ENCODE results near the gene TMEM115. TPM values are rescaled to one million over a fixed set of nuclear protein-coding genes. Genes with fewer than 3 reads are reported as not detected.

Gene TMEM115
- total RNA-seq, 1 experiment from 2014 or later, result 17.3 TPM

- no peak for DNase-seq (ENCODE audit: low spot score)
- H3K9me3 ChIP-seq (ENCODE audit: low read depth, low read length, poor library complexity, severe bottlenecking), result no peaks in the 10 kb centered on the region
- H3K4me1 ChIP-seq (ENCODE audit: insufficient read depth, low read length, poor library complexity, severe bottlenecking), result no peaks in the 10 kb centered on the region
- ChIA-PET POLR2A (ENCODE audit: low non-redundant PET) (no interaction called here), CTCF (no interaction called here)
- intact Hi-C loops (cut with micrococcal nuclease; ENCODE audit: unreplicated experiment), result loop anchor here (5.0 kb wide), 1 partner anchor 246 kb away; the partner anchor contains the start of gene CISH
- BruUV-seq (replicated peaks), result no TSS peak
- H3K27me3 ChIP-seq (replicated peaks; ENCODE audit: insufficient read depth, low read depth, low read length, poor library complexity), result no peaks in the 10 kb centered on the region
- H3K36me3 ChIP-seq (ENCODE audit: insufficient read depth, low read length, poor library complexity, severe bottlenecking), result no peaks in the 10 kb centered on the region
- no peak for TF ChIP-seq EZH2 (IDR thresholded peaks at IDR 0.05; ENCODE audit: borderline replicate concordance, low read depth, low read length, poor library complexity, severe bottlenecking)
- TF ChIP-seq CTCF (conservative IDR thresholded peaks at IDR 0.05; ENCODE audit: low read depth, low read length), result no peak
- no peak overlapping the region for H3K27ac ChIP-seq (ENCODE audit: low read depth, low read length, poor library complexity, severe bottlenecking)
- no peak overlapping the region for H3K4me3 ChIP-seq (ENCODE audit: low read depth, low read length, poor library complexity, severe bottlenecking)
Observed at GRCh38 chr3:50365842-50366220, 6.5 kb upstream of the TMEM115 start.

- no peaks in the 10 kb centered on the region for H3K27me3 ChIP-seq (replicated peaks; ENCODE audit: insufficient read depth, low read depth, low read length, poor library complexity)
- ChIA-PET POLR2A (ENCODE audit: low non-redundant PET) (no interaction called here), CTCF (no interaction called here)
- DNase-seq (ENCODE audit: low spot score), result peak; percentile 49
- H3K4me1 ChIP-seq (ENCODE audit: insufficient read depth, low read length, poor library complexity, severe bottlenecking), result no peaks in the 10 kb centered on the region
- H3K36me3 ChIP-seq (ENCODE audit: insufficient read depth, low read length, poor library complexity, severe bottlenecking), result no peaks in the 10 kb centered on the region
- no peaks in the 10 kb centered on the region for H3K9me3 ChIP-seq (ENCODE audit: low read depth, low read length, poor library complexity, severe bottlenecking)
- no peak overlapping the region for H3K27ac ChIP-seq (ENCODE audit: low read depth, low read length, poor library complexity, severe bottlenecking)
- no peak for TF ChIP-seq EZH2 (IDR thresholded peaks at IDR 0.05; ENCODE audit: borderline replicate concordance, low read depth, low read length, poor library complexity, severe bottlenecking)
- TF ChIP-seq CTCF (conservative IDR thresholded peaks at IDR 0.05; ENCODE audit: low read depth, low read length), result no peak
- intact Hi-C loops (cut with micrococcal nuclease; ENCODE audit: unreplicated experiment), result loop anchor here (5.0 kb wide), 1 partner anchor 247 kb away; the partner anchor contains the start of gene CISH
- no TSS peak for BruUV-seq (replicated peaks)
- peak overlapping the region; percentile 45 for H3K4me3 ChIP-seq (ENCODE audit: low read depth, low read length, poor library complexity, severe bottlenecking)
Observed at GRCh38 chr3:50365080-50365841, 5.9 kb upstream of the TMEM115 start.

- CTCF ChIA-PET, result no interaction called here
- Histone ChIP-seq H3K36me3 (ENCODE audit: insufficient read depth, low read length, poor library complexity, severe bottlenecking) (no peaks in the 10 kb centered on the region), H3K9me3 (ENCODE audit: low read depth, low read length, poor library complexity, severe bottlenecking) (no peaks in the 10 kb centered on the region), H3K27ac (ENCODE audit: low read depth, low read length, poor library complexity, severe bottlenecking) (no peak overlapping the region), H3K4me1 (ENCODE audit: insufficient read depth, low read length, poor library complexity, severe bottlenecking) (no peaks in the 10 kb centered on the region), H3K4me3 (ENCODE audit: low read depth, low read length, poor library complexity, severe bottlenecking) (peak overlapping the region; percentile 45), H3K27me3 (replicated peaks; ENCODE audit: insufficient read depth, low read depth, low read length, poor library complexity) (no peaks in the 10 kb centered on the region)
- BruUV-seq (replicated peaks), result no TSS peak
- TF ChIP-seq CTCF (conservative IDR thresholded peaks at IDR 0.05; ENCODE audit: low read depth, low read length), result no peak
- no peak for TF ChIP-seq EZH2 (IDR thresholded peaks at IDR 0.05; ENCODE audit: borderline replicate concordance, low read depth, low read length, poor library complexity, severe bottlenecking)
- no peak for DNase-seq (ENCODE audit: low spot score)
- POLR2A ChIA-PET (ENCODE audit: low non-redundant PET), result no interaction called here
- intact Hi-C loops (cut with micrococcal nuclease; ENCODE audit: unreplicated experiment), result loop anchor here (5.0 kb wide), 1 partner anchor 248 kb away; the partner anchor contains the start of gene CISH
Observed at GRCh38 chr3:50364573-50365079, 5.3 kb upstream of the TMEM115 start.
